RWPE1 (cell line): ENCODE measurements around the gene MOB2.

Experiments used
- CTCF ChIA-PET: fragments of 350-600 bp; sonication (Branson Sonifier 250); formaldehyde crosslinking; extraction: SDS; loops from one replicate; lab custom pipeline; 2021; lab: Yijun Ruan, JAX
- POLR2A ChIA-PET: fragments of 400-600 bp; formaldehyde crosslinking; extraction: SDS; loops from one replicate; lab custom pipeline; 2020; ENCODE audit warnings: antibody characterized with exemption; ENCODE audit not compliant: low non-redundant PET; lab: Yijun Ruan, JAX
- DNase-seq: peaks from one replicate; pipeline ENCODE4 v3.0.0; 2012; ENCODE audit warnings: low spot score
- H3K27ac ChIP-seq: fragments of 450-650 bp; 2 replicates; pipeline ENCODE4 v1.5.1; 2017
- TF ChIP-seq, protein P1 (sequence below): fragments of 450-650 bp; conservative IDR thresholded peaks from 2 replicates; pipeline ENCODE4 v1.5.1; 2017; ENCODE audit warnings: low read depth, mild to moderate bottlenecking

MOB2 gene

DNA sequence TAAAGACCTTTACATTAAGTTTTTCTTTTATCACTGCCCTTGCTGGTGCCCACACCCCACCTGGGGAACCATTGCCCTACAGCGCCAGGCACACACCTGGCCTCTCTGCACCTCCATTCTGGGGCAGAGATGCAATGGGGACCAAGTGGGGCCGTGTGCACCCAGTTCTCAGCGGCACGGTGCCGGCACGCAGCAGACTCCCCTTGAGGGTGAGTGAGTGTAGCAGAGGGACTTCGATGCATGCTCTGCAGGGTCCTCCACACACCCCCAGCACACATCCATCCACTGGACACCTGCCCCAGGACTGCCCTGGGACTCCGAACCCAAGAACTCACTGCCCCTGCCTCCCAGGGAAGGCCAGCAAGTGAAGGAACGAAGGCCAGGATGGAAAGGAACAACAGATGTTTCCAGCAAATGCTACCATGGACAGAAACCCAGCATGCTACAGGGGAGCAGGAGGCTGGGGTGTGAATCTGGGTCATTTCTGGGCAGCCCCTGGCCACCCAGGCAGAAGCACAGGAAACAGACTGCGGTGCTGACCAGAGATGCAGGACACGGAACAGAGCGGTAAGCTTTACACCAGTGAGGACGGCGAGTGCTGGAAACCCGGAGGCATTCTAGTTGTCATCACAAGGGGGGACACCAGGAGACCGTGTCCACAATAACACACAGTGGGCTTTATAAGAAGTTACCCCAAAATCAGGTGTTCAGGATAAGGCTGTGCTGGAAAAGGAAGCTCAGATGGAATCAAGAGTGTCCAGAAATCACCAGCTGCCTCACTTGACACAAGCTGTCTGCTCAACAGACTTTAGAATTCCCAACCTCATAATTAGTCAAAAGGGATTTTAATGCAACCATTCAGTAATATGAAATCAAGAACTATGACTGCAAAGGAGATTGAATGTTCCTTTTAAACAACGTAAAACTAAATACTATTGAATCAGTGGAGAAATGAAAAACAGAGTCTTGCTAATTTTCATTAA is 32.7 kb upstream of the MOB2 start:
- TF ChIP-seq, protein P1, sequence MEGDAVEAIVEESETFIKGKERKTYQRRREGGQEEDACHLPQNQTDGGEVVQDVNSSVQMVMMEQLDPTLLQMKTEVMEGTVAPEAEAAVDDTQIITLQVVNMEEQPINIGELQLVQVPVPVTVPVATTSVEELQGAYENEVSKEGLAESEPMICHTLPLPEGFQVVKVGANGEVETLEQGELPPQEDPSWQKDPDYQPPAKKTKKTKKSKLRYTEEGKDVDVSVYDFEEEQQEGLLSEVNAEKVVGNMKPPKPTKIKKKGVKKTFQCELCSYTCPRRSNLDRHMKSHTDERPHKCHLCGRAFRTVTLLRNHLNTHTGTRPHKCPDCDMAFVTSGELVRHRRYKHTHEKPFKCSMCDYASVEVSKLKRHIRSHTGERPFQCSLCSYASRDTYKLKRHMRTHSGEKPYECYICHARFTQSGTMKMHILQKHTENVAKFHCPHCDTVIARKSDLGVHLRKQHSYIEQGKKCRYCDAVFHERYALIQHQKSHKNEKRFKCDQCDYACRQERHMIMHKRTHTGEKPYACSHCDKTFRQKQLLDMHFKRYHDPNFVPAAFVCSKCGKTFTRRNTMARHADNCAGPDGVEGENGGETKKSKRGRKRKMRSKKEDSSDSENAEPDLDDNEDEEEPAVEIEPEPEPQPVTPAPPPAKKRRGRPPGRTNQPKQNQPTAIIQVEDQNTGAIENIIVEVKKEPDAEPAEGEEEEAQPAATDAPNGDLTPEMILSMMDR = no peak
- ChIA-PET CTCF (no interaction called here), POLR2A (no interaction called here)
- no peak overlapping the region for H3K27ac ChIP-seq
- no peak for DNase-seq

DNA sequence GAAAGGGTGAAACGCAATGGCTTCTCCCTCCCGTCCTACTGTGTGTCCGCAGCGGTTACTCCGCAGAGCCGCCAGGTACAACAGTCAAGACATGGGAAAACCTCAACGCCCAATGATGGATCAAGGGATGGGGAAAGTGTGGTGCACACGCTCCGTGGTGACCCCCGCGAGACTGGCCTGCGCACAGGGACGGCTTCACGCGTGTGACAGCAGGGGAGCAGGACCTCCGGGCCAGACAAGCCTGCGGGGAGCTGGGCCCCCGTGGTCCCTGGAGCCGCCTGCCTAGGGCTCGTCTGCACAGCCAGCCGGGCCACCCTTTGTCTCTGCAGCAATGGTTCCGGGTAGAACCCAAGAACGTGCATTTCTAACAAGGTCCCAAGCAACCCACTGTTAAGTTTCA is 31.7 kb upstream of the MOB2 start:
- TF ChIP-seq, protein P1 = no peak
- ChIA-PET POLR2A (no interaction called here), CTCF (no interaction called here)
- no peak for DNase-seq
- H3K27ac ChIP-seq = no peak overlapping the region

DNA sequence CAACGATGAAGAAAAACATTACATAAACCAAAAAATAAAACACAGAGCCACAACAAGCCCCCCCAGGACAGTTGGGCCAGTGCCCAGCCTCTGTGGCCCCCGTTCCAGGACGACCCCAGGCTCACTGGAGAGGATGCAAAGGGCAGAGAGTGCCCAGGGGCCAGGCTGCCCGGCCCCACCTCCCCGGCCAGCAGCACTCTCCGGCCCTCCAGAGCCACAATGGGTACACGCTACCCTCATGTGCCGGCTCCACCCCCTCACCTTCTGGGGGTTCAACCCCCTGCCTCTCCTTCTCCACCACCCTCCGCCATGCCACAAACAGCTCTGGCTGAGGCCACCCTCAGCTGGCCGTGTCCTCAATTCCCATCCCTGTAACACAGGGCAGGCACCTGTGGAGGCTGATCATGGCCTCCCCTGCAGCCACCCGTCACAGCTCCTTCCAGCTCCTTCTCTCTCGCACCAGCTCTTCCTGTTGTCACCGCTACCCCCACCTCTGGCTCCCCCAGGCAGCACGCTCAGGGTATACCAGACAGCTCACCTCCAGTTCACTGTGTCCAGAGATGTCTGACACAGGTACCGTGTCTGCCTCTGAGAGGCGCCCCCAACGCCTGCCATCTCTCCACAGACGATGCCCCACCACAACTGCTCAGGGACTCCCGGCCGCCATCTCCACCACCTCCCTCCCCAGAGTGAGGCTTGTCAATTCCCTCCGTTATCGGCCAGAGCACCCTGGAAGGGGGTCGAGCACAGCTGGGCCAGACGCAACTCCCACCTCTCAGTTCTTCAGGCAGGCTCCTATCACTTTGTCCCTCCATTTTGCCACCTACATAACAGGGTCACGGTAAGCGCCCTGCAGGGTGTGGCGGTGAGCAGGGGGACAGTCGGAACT is 30.8 kb upstream of the MOB2 start:
- 0 out of 2 replicates have a peak overlapping the region, but pooled peaks have one; percentile 16 for H3K27ac ChIP-seq
- CTCF ChIA-PET = no interaction called here
- TF ChIP-seq, protein P1 = no peak
- DNase-seq = no peak
- POLR2A ChIA-PET = no interaction called here

DNA sequence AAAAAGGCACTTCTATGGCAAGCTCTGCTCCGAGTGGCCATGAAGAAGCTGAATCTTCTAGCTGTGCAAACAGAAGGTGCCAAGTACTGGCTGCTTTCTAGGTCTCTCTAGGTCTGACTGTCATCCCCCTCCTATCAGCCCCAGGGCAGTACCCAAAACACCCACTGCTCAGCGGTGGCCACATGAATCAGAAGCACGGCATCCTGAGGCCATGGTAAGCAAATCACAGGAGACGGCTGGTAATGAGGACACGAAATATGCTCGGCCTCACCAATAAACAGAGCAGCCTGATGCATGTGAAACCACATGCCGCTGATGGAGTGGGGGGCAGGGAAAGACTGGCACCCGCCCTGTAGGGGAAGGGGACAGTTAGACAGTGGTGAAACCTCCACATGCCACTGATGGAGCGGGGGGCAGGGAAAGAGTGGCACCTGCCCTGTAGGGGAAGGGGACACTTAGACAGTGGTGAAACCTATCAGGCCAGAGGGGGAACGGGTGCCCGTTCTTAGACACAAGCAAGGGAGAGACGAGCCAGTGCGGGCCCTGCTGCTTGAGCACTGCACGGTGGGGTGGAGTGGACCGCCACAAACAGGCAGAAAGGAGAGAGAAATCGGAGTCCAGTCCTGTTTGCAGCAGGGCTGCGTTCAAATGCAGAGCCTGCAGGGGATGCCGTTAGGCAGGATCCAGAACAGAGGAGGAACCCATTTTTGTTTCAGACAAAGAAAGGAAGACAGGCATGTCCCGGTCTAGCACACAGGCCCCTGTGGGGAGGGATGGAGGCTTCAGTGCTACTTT is 29.9 kb upstream of the MOB2 start:
- TF ChIP-seq, protein P1 = no peak
- peak overlapping the region; percentile 25; the same call in 1 of the 2 replicates for H3K27ac ChIP-seq
- POLR2A ChIA-PET = no interaction called here
- CTCF ChIA-PET = interaction anchor here (0.6 to 1.0 kb wide), 3 partner anchors 9 to 124 kb away, joined by 3 to 4 read pairs (median 3); no protein-coding TSS in a partner anchor
- no peak for DNase-seq

DNA sequence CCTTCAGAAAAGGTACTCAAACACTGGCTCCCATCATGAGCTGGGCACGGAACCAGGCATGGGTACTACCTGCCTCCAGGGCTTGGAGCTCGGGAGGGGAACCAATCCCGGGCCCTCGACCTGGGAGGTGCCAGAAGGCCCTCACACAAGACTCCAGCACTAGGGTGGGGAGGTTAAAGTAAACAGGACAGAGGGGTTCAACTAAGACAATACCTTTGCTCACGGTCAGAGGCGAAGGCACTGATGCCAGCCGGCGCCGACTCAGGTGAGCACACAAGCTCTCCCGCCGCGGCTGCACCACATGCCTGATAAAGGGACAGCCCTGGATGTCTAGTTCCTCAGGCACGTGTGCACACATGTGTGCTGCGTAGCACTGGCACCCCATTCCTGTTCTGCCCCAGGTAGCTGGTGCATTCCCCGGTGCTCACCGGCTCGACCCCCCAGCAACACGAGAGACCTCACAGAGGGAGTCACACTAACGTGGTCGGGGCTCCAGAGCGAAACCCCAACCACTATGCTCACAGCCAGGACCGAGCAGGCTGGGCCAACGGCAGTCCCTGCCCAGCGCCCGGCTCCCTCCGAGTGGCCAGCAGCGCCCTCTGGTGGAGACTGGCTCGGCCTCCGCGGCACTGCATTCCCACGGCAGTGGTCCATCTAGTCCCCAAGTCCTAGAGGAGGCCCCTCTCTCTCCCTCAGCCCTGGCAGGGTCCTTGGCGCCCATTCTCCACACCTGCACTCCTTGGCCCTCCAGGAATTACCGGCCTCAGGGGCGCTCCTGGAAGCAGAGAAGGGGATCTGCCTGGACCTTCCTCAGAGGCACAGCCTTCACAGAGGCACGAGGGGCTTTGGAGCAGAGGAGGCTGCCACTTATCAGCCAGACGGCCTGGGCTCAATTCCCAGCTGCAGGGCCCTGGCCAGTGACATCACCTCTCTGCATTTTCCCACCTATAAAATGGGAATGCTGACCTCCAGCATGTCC is 28.8 kb upstream of the MOB2 start:
- TF ChIP-seq, protein P1 = peak; percentile 89
- POLR2A ChIA-PET = no interaction called here
- peak; percentile 75 for DNase-seq
- peak overlapping the region; percentile 25 for H3K27ac ChIP-seq
- CTCF ChIA-PET = interaction anchor here (0.6 to 1.3 kb wide), 5 partner anchors 8 to 671 kb away, joined by 3 to 4 read pairs (median 3); no protein-coding TSS in a partner anchor
